Measurements from ENCODE around the gene INSRR. TPM values are rescaled to one million over a fixed set of nuclear protein-coding genes. Genes with fewer than 3 reads are reported as not detected.

INSRR gene
- total RNA-seq, 1 experiment from 2014 or later, result not detected

DNA sequence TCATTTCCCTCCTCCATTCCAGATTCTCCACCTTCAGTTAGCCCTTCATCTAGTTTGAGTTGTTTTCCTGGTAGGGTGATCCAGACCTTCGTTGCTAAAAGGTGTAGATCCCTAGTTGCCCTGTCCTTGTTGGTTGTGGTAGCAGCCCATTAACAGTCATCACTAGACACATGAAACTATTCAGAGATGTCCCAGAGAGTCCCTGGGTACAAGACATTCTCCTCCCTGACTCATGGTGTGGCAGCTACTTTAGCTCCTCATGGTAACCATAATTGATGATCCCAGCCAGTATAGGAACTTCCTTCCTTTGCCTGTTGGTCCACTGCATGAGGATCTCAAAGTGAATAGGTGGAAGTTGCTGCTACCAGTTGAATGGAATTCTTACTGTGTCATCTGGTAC, 36.2 kb downstream of the INSRR start:
- TF ChIP-seq, protein P1, sequence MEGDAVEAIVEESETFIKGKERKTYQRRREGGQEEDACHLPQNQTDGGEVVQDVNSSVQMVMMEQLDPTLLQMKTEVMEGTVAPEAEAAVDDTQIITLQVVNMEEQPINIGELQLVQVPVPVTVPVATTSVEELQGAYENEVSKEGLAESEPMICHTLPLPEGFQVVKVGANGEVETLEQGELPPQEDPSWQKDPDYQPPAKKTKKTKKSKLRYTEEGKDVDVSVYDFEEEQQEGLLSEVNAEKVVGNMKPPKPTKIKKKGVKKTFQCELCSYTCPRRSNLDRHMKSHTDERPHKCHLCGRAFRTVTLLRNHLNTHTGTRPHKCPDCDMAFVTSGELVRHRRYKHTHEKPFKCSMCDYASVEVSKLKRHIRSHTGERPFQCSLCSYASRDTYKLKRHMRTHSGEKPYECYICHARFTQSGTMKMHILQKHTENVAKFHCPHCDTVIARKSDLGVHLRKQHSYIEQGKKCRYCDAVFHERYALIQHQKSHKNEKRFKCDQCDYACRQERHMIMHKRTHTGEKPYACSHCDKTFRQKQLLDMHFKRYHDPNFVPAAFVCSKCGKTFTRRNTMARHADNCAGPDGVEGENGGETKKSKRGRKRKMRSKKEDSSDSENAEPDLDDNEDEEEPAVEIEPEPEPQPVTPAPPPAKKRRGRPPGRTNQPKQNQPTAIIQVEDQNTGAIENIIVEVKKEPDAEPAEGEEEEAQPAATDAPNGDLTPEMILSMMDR (IDR thresholded peaks at IDR 0.05; ENCODE audit: insufficient read depth in 1 of 2, low read depth in 1 of 2, low read length in 1 of 2, severe bottlenecking in 1 of 2, unreplicated experiment in 1 of 2), result no peak
- no peak for DNase-seq
- no peak overlapping the region for H3K4me3 ChIP-seq (ENCODE audit: low read depth, low read length)
- H3K36me3 ChIP-seq (ENCODE audit: control insufficient read depth, insufficient read depth, low read length), result no peaks in the 10 kb centered on the region
- H3K4me1 Mint-ChIP-seq (ENCODE audit: low read depth, unreplicated experiment), result no peaks in the 10 kb centered on the region
- CTCF ChIA-PET, result interaction anchor here (0.6 to 1.1 kb wide), 4 partner anchors 9 to 192 kb away, joined by 3 to 5 read pairs (median 4); no protein-coding TSS in a partner anchor
- no peaks in the 10 kb centered on the region; the same call in 1 of the 2 replicates for H3K27me3 ChIP-seq (replicated peaks; ENCODE audit: control insufficient read depth, insufficient read depth, low read length)
- no peaks in the 10 kb centered on the region for H3K4me1 ChIP-seq
- H3K9me3 ChIP-seq, result no peaks in the 10 kb centered on the region
- no peak overlapping the region for H3K27ac Mint-ChIP-seq (ENCODE audit: unreplicated experiment)
- H3K9me3 Mint-ChIP-seq (ENCODE audit: unreplicated experiment), result no peaks in the 10 kb centered on the region
- peaks cover 7% of the 10 kb centered on the region for H3K27me3 Mint-ChIP-seq (ENCODE audit: insufficient read depth, unreplicated experiment)
- intact Hi-C loops (cut with micrococcal nuclease; ENCODE audit: unreplicated experiment), result no loop called here
- BruUV-seq (replicated peaks), result no TSS peak
- H3K36me3 Mint-ChIP-seq (ENCODE audit: insufficient read depth, unreplicated experiment), result no peaks in the 10 kb centered on the region
- POLR2A ChIA-PET, result interaction anchor here (0.6 kb wide), 1 partner anchor 9 kb away, joined by 3 read pairs; no protein-coding TSS in a partner anchor
- H3K4me3 Mint-ChIP-seq (ENCODE audit: unreplicated experiment), result no peak overlapping the region

DNA sequence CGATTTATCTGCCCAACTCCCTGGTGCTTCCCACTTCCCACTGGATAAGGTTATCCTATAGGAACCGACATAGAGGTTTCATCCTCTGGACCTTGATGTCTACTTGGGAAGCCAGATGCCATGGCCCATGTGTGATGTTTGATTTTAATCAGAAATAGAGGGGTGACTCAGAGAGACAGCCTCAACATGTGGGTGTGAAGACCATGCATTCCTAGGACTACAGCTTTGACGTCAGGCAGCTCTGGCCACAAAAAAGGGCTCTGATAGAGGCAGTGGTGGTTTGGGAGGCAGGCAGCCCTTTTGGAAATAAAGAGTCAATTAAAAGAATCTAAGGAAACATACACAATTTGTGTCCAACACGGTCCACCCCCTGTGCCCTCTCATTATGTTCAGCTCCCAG, 37.1 kb downstream of the INSRR start:
- H3K9me3 ChIP-seq, result no peaks in the 10 kb centered on the region
- H3K27me3 ChIP-seq (replicated peaks; ENCODE audit: control insufficient read depth, insufficient read depth, low read length), result no peaks in the 10 kb centered on the region; the same call in 1 of the 2 replicates
- TF ChIP-seq, protein P1 (IDR thresholded peaks at IDR 0.05; ENCODE audit: insufficient read depth in 1 of 2, low read depth in 1 of 2, low read length in 1 of 2, severe bottlenecking in 1 of 2, unreplicated experiment in 1 of 2), result no peak
- no peak for DNase-seq
- no peaks in the 10 kb centered on the region for H3K36me3 ChIP-seq (ENCODE audit: control insufficient read depth, insufficient read depth, low read length)
- ChIA-PET CTCF (interaction anchor here (0.6 to 1.3 kb wide), 3 partner anchors 8 to 65 kb away, joined by 3 to 4 read pairs (median 3); no protein-coding TSS in a partner anchor), POLR2A (no interaction called here)
- Mint-ChIP-seq H3K27ac (ENCODE audit: unreplicated experiment) (no peak overlapping the region), H3K4me1 (ENCODE audit: low read depth, unreplicated experiment) (no peaks in the 10 kb centered on the region), H3K36me3 (ENCODE audit: insufficient read depth, unreplicated experiment) (no peaks in the 10 kb centered on the region), H3K4me3 (ENCODE audit: unreplicated experiment) (no peak overlapping the region), H3K27me3 (ENCODE audit: insufficient read depth, unreplicated experiment) (peaks cover 7% of the 10 kb centered on the region), H3K9me3 (ENCODE audit: unreplicated experiment) (no peaks in the 10 kb centered on the region)
- BruUV-seq (replicated peaks), result no TSS peak
- H3K4me3 ChIP-seq (ENCODE audit: low read depth, low read length), result no peak overlapping the region
- intact Hi-C loops (cut with micrococcal nuclease; ENCODE audit: unreplicated experiment), result no loop called here
- H3K4me1 ChIP-seq, result no peaks in the 10 kb centered on the region

DNA sequence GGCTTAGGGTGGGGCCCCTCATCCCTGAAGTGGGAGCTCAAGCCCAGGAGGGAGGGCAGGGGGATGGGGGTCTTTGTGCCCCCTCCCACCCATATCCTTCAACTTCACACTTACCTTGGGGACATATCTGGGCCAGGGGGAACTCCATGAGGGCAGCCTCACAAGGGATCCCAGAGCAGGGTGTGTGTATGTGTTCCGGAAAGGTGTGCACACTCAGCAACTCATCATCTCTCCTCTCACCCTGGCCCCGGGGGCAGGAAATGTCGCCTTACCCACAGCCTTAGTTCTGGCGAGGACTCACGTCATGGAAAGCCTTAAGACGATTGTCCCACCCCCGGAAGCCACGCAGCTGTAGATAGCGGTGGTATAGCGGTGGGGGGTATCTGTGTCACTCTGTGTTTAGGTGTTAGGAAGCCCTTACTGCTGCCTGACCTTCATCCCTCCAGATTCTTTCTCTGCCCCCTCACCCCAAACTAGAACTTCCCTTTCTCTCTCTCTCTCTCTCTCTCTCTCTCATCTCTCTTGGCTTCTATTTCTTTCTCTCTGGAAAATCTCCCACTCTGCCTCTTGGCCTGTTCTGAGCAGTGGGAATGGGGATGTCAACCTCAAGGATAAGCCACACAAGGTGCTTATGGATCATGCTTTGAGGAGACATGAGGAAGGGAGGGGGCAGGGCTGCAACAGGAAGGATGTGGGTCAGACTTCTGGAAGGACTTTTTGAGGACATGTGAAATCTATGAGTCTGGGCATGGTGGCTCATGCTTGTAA, 42.2 kb downstream of the INSRR start, which contains the start of gene SH2D2A:
SH2D2A (minus strand) TSS at position 288 of the 768 bp plus-strand sequence; CDS start at position 148, 140 bp downstream.
- H3K27me3 ChIP-seq (replicated peaks; ENCODE audit: control insufficient read depth, insufficient read depth, low read length), result no peaks in the 10 kb centered on the region
- Mint-ChIP-seq H3K4me3 (ENCODE audit: unreplicated experiment) (no peak within 1 kb of the TSS), H3K9me3 (ENCODE audit: unreplicated experiment) (no peaks in the 10 kb centered on the region), H3K27ac (ENCODE audit: unreplicated experiment) (no peak within 1 kb of the TSS), H3K4me1 (ENCODE audit: low read depth, unreplicated experiment) (no peaks in the 10 kb centered on the region), H3K36me3 (ENCODE audit: insufficient read depth, unreplicated experiment) (no peaks in the 10 kb centered on the region), H3K27me3 (ENCODE audit: insufficient read depth, unreplicated experiment) (peaks cover 5% of the 10 kb centered on the region)
- H3K4me3 ChIP-seq (ENCODE audit: low read depth, low read length), result no peak within 1 kb of the TSS
- peaks cover 11% of the 10 kb centered on the region; the same call in 1 of the 2 replicates for H3K4me1 ChIP-seq
- CTCF ChIA-PET, result no interaction called here
- no peaks in the 10 kb centered on the region for H3K36me3 ChIP-seq (ENCODE audit: control insufficient read depth, insufficient read depth, low read length)
- TF ChIP-seq, protein P1 (IDR thresholded peaks at IDR 0.05; ENCODE audit: insufficient read depth in 1 of 2, low read depth in 1 of 2, low read length in 1 of 2, severe bottlenecking in 1 of 2, unreplicated experiment in 1 of 2), result no peak
- no peaks in the 10 kb centered on the region for H3K9me3 ChIP-seq
- POLR2A ChIA-PET, result interaction anchor here (0.5 kb wide), 1 partner anchor 113 kb away, joined by 5 read pairs; no protein-coding TSS in a partner anchor
- no peak for DNase-seq
- BruUV-seq (replicated peaks), result no TSS peak
- intact Hi-C loops (cut with micrococcal nuclease; ENCODE audit: unreplicated experiment), result no loop called here

Measured in Caco-2 (cell line).